Articular chondrocyte of knee joint (primary cell): ENCODE data around the gene HNRNPA0. TPM values are rescaled to one million over a fixed set of nuclear protein-coding genes. Genes with fewer than 3 reads are reported as not detected.

Source experiments
- total RNA-seq: library from RNA; depleted of rRNA; stranded (reverse); fragments of >200 nt; gene quantifications from 2 replicates; pipeline ENCODE4 v1.2.3, GENCODE V29; 2012

HNRNPA0 gene
- total RNA-seq = 20.6 and 21.3 TPM in 2 replicates

DNA sequence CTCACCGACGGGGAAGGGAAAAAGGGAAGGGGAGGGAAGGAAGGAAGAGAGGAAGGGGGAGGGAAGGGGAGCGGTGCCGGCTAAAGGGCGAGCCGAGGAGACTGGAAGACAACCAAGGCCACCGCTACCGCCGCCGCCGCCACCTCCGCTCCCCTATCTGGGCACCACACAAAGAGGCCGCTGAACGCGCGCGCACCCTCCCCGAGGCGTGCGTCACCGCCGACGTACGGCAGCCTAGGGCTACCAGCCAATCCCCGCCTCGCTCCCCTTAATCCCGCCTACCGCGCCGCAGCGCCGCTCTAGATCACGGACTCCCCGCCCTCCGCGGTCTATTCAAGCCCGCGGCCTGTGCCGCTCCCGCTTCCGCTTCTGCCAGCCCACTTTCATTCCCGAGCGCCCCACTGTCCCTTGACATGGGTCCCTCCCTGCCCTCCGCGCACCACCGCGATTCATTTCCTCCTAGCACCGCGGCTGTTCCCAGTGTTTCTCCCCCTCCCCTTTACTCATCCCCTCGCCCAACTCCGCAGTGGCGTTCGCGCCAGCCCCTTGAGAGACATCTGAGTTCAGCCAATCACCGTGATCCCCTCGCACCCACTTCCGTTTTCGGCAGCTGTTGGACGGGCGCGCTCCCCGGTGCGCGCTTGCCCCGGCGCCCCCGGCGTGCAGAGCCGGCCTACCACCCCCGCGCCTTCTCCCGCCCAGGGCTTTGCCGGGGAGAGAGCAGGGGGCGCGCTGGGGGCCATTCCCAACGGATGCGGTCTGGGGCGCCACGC, at the start of gene HNRNPA0:
HNRNPA0 (minus strand) TSS at position 176 of the 773 bp plus-strand sequence. CDS start 297 bp downstream, outside the sequence.

GRCh38 chr5:137735555-137736284, 18.4 kb downstream of the HNRNPA0 start, which contains the start of gene KLHL3:
Gene KLHL3 (minus strand): TSS chr5:137736089. CDS start chr5:137735646, 443 bp downstream.

Other genes starting within 250 kb of the HNRNPA0 start
- gene KLHL3, start 18.3 kb downstream of the HNRNPA0 start, total RNA-seq = 2.9 and 3.8 TPM in 2 replicates
- gene MYOT, start 113.5 kb upstream of the HNRNPA0 start, total RNA-seq = not detected in 2 replicates
- gene PKD2L2, start 135.1 kb upstream of the HNRNPA0 start, total RNA-seq = 0.13 TPM in 1 of 2 replicates, not detected in the other